ENCODE measurements around the gene TMEM184B.
A peak's percentile ranks its signal among the peaks of the same experiment; 100 is the strongest.

The TMEM184B gene

GRCh38 chr22:38175206-38176118 lies 97.3 kb downstream of the TMEM184B start:
- no peak overlapping the region for H3K4me3 ChIP-seq (ENCODE audit: insufficient read depth, low read depth, low read length, poor library complexity, severe bottlenecking)
- H3K4me1 ChIP-seq (ENCODE audit: control insufficient read depth, insufficient read depth, low read length, poor library complexity, severe bottlenecking) = peaks cover 22% of the 10 kb centered on the region
- no peaks in the 10 kb centered on the region for H3K36me3 ChIP-seq (ENCODE audit: control insufficient read depth, insufficient read depth, low read length)
- H3K9me3 ChIP-seq (ENCODE audit: control insufficient read depth, low read length) = no peaks in the 10 kb centered on the region
- DNase-seq = no peak
- H3K27me3 ChIP-seq (replicated peaks; ENCODE audit: control insufficient read depth, insufficient read depth, low read length, poor library complexity, severe bottlenecking) = no peaks in the 10 kb centered on the region
- no peak overlapping the region for H3K27ac ChIP-seq (ENCODE audit: insufficient read depth, low read length, poor library complexity, severe bottlenecking)

GRCh38 chr22:38174626-38175025 lies 98.2 kb downstream of the TMEM184B start:
- H3K4me1 ChIP-seq (ENCODE audit: control insufficient read depth, insufficient read depth, low read length, poor library complexity, severe bottlenecking) = peaks cover 14% of the 10 kb centered on the region

GRCh38 chr22:38173641-38173906 lies 99.2 kb downstream of the TMEM184B start:
- DNase-seq = no peak
- H3K36me3 ChIP-seq (ENCODE audit: control insufficient read depth, insufficient read depth, low read length) = no peaks in the 10 kb centered on the region
- no peaks in the 10 kb centered on the region for H3K27me3 ChIP-seq (replicated peaks; ENCODE audit: control insufficient read depth, insufficient read depth, low read length, poor library complexity, severe bottlenecking)
- H3K4me1 ChIP-seq (ENCODE audit: control insufficient read depth, insufficient read depth, low read length, poor library complexity, severe bottlenecking) = peaks cover 13% of the 10 kb centered on the region
- H3K27ac ChIP-seq (ENCODE audit: insufficient read depth, low read length, poor library complexity, severe bottlenecking) = no peak overlapping the region
- no peak overlapping the region for H3K4me3 ChIP-seq (ENCODE audit: insufficient read depth, low read depth, low read length, poor library complexity, severe bottlenecking)
- no peaks in the 10 kb centered on the region for H3K9me3 ChIP-seq (ENCODE audit: control insufficient read depth, low read length)

More at GRCh38 chr22:38174626-38175025, 98.2 kb downstream of the TMEM184B start:
- Histone ChIP-seq H3K36me3 (ENCODE audit: control insufficient read depth, insufficient read depth, low read length) (no peaks in the 10 kb centered on the region), H3K9me3 (ENCODE audit: control insufficient read depth, low read length) (no peaks in the 10 kb centered on the region), H3K27me3 (replicated peaks; ENCODE audit: control insufficient read depth, insufficient read depth, low read length, poor library complexity, severe bottlenecking) (no peaks in the 10 kb centered on the region), H3K27ac (ENCODE audit: insufficient read depth, low read length, poor library complexity, severe bottlenecking) (no peak overlapping the region), H3K4me3 (ENCODE audit: insufficient read depth, low read depth, low read length, poor library complexity, severe bottlenecking) (no peak overlapping the region)
- no peak for DNase-seq

GRCh38 chr22:38172832-38173640 lies 99.8 kb downstream of the TMEM184B start:
- Histone ChIP-seq H3K36me3 (ENCODE audit: control insufficient read depth, insufficient read depth, low read length) (no peaks in the 10 kb centered on the region), H3K27me3 (replicated peaks; ENCODE audit: control insufficient read depth, insufficient read depth, low read length, poor library complexity, severe bottlenecking) (no peaks in the 10 kb centered on the region), H3K9me3 (ENCODE audit: control insufficient read depth, low read length) (no peaks in the 10 kb centered on the region), H3K4me1 (ENCODE audit: control insufficient read depth, insufficient read depth, low read length, poor library complexity, severe bottlenecking) (peaks cover 13% of the 10 kb centered on the region), H3K4me3 (ENCODE audit: insufficient read depth, low read depth, low read length, poor library complexity, severe bottlenecking) (no peak overlapping the region), H3K27ac (ENCODE audit: insufficient read depth, low read length, poor library complexity, severe bottlenecking) (no peak overlapping the region)
- peak in 2 of 3 donors; percentile 17 to 35 for DNase-seq

GRCh38 chr22:38171927-38172831 lies 100.6 kb downstream of the TMEM184B start:
- no peak for DNase-seq
- peaks cover 9% of the 10 kb centered on the region for H3K36me3 ChIP-seq (ENCODE audit: control insufficient read depth, insufficient read depth, low read length)
- no peak overlapping the region for H3K27ac ChIP-seq (ENCODE audit: insufficient read depth, low read length, poor library complexity, severe bottlenecking)
- peaks cover 13% of the 10 kb centered on the region for H3K4me1 ChIP-seq (ENCODE audit: control insufficient read depth, insufficient read depth, low read length, poor library complexity, severe bottlenecking)
- no peak overlapping the region for H3K4me3 ChIP-seq (ENCODE audit: insufficient read depth, low read depth, low read length, poor library complexity, severe bottlenecking)
- H3K9me3 ChIP-seq (ENCODE audit: control insufficient read depth, low read length) = no peaks in the 10 kb centered on the region
- H3K27me3 ChIP-seq (replicated peaks; ENCODE audit: control insufficient read depth, insufficient read depth, low read length, poor library complexity, severe bottlenecking) = no peaks in the 10 kb centered on the region

GRCh38 chr22:38170469-38170868 lies 102.3 kb downstream of the TMEM184B start:
- Histone ChIP-seq H3K9me3 (ENCODE audit: control insufficient read depth, low read length) (no peaks in the 10 kb centered on the region), H3K4me3 (ENCODE audit: insufficient read depth, low read depth, low read length, poor library complexity, severe bottlenecking) (no peak overlapping the region), H3K27ac (ENCODE audit: insufficient read depth, low read length, poor library complexity, severe bottlenecking) (no peak overlapping the region), H3K36me3 (ENCODE audit: control insufficient read depth, insufficient read depth, low read length) (peaks cover 9% of the 10 kb centered on the region), H3K4me1 (ENCODE audit: control insufficient read depth, insufficient read depth, low read length, poor library complexity, severe bottlenecking) (no peaks in the 10 kb centered on the region), H3K27me3 (replicated peaks; ENCODE audit: control insufficient read depth, insufficient read depth, low read length, poor library complexity, severe bottlenecking) (no peaks in the 10 kb centered on the region)
- no peak for DNase-seq
